ENCODE data around the gene PARD3.
"Not testable (repeated sequence)": the region's sequence is repeated elsewhere in the genome, so short reads cannot be mapped to it uniquely, and the experiment has no call there.

Gene PARD3

GRCh38 chr10:34742456-34742855 lies 72.6 kb downstream of the PARD3 start:
- no peak for DNase-seq (ENCODE audit: low read depth in 2 of 2)

- DNase-seq (ENCODE audit: low read depth in 2 of 2) = not testable (repeated sequence)
Measured at GRCh38 chr10:34741087-34741486, 74.0 kb downstream of the PARD3 start.

- DNase-seq (ENCODE audit: low read depth in 2 of 2) = no peak
Measured at GRCh38 chr10:34740321-34740720, 74.8 kb downstream of the PARD3 start.

GRCh38 chr10:34739915-34740314 lies 75.2 kb downstream of the PARD3 start:
- no peak for DNase-seq (ENCODE audit: low read depth in 2 of 2)

GRCh38 chr10:34737772-34738169 lies 77.3 kb downstream of the PARD3 start:
- no peak for DNase-seq (ENCODE audit: low read depth in 2 of 2)

- DNase-seq (ENCODE audit: low read depth in 2 of 2) = no peak
Measured at GRCh38 chr10:34736976-34737771, 77.9 kb downstream of the PARD3 start.

GRCh38 chr10:34734918-34735317 lies 80.2 kb downstream of the PARD3 start:
- DNase-seq (ENCODE audit: low read depth in 2 of 2) = no peak

GRCh38 chr10:34732926-34733325 lies 82.2 kb downstream of the PARD3 start:
- DNase-seq (ENCODE audit: low read depth in 2 of 2) = no peak

GRCh38 chr10:34731885-34732701 lies 83.0 kb downstream of the PARD3 start:
- DNase-seq (ENCODE audit: low read depth in 2 of 2) = no peak

GRCh38 chr10:34731213-34731612 lies 83.9 kb downstream of the PARD3 start:
- DNase-seq (ENCODE audit: low read depth in 2 of 2) = no peak

GRCh38 chr10:34730726-34731125 lies 84.4 kb downstream of the PARD3 start:
- no peak for DNase-seq (ENCODE audit: low read depth in 2 of 2)

GRCh38 chr10:34729619-34730018 lies 85.5 kb downstream of the PARD3 start:
- no peak for DNase-seq (ENCODE audit: low read depth in 2 of 2)

- no peak for DNase-seq (ENCODE audit: low read depth in 2 of 2)
Measured at GRCh38 chr10:34728361-34728760, 86.7 kb downstream of the PARD3 start.

GRCh38 chr10:34727595-34728033 lies 87.5 kb downstream of the PARD3 start:
- DNase-seq (ENCODE audit: low read depth in 2 of 2) = no peak

GRCh38 chr10:34726862-34727261 lies 88.2 kb downstream of the PARD3 start:
- no peak for DNase-seq (ENCODE audit: low read depth in 2 of 2)

GRCh38 chr10:34723750-34724149 lies 91.3 kb downstream of the PARD3 start:
- no peak for DNase-seq (ENCODE audit: low read depth in 2 of 2)

GRCh38 chr10:34722404-34722803 lies 92.7 kb downstream of the PARD3 start:
- no peak for DNase-seq (ENCODE audit: low read depth in 2 of 2)

- DNase-seq (ENCODE audit: low read depth in 2 of 2) = no peak
Measured at GRCh38 chr10:34721208-34721840, 93.8 kb downstream of the PARD3 start.

- no peak for DNase-seq (ENCODE audit: low read depth in 2 of 2)
Measured at GRCh38 chr10:34719746-34720145, 95.3 kb downstream of the PARD3 start.

GRCh38 chr10:34719328-34719727 lies 95.8 kb downstream of the PARD3 start:
- DNase-seq (ENCODE audit: low read depth in 2 of 2) = no peak

- no peak for DNase-seq (ENCODE audit: low read depth in 2 of 2)
Measured at GRCh38 chr10:34717429-34717828, 97.7 kb downstream of the PARD3 start.

- DNase-seq (ENCODE audit: low read depth in 2 of 2) = no peak
Measured at GRCh38 chr10:34716958-34717357, 98.1 kb downstream of the PARD3 start.
